WTC11 (cell line): ENCODE measurements around the gene KLRF1.

ENCODE experiments used
- AFF4 ChIP-seq: sonication (generic); formaldehyde crosslinking; IDR thresholded peaks from 2 replicates; pipeline ENCODE4 v1.8.1; 2023; ENCODE audit warnings: mild to moderate bottlenecking, missing genetic modification reagents, borderline replicate concordance
- CBFB ChIP-seq: sonication (generic); formaldehyde crosslinking; IDR thresholded peaks from 2 replicates; pipeline ENCODE4 v1.8.1; 2022; ENCODE audit warnings: mild to moderate bottlenecking, low read depth, missing genetic modification reagents
- CTCF ChIP-seq: fragments of 200-600 bp; IDR thresholded peaks from 2 replicates; pipeline ENCODE4 v1.8.0; 2022; ENCODE audit warnings: antibody characterized with exemption
- ETV6 ChIP-seq: sonication (generic); formaldehyde crosslinking; IDR thresholded peaks from 2 replicates; pipeline ENCODE4 v1.8.1; 2022; ENCODE audit warnings: mild to moderate bottlenecking, missing genetic modification reagents
- GTF2I ChIP-seq: fragments of 250-450 bp; sonication (Bioruptor Pico); conservative IDR thresholded peaks from 2 replicates; pipeline ENCODE4 v1.4.0; 2021; ENCODE audit warnings: mild to moderate bottlenecking
- JUN ChIP-seq: sonication (generic); formaldehyde crosslinking; IDR thresholded peaks from 2 replicates; pipeline ENCODE4 v1.8.0; 2023; ENCODE audit warnings: mild to moderate bottlenecking, missing genetic modification reagents
- MLX ChIP-seq: sonication (generic); formaldehyde crosslinking; IDR thresholded peaks from 2 replicates; pipeline ENCODE4 v1.8.1; 2023; ENCODE audit warnings: mild to moderate bottlenecking, missing genetic modification reagents, moderate library complexity
- NFE2L1 ChIP-seq: sonication (generic); formaldehyde crosslinking; IDR thresholded peaks from 2 replicates; pipeline ENCODE4 v1.8.1; 2023; ENCODE audit warnings: missing genetic modification reagents
- SP1 ChIP-seq: sonication (generic); formaldehyde crosslinking; conservative IDR thresholded peaks from 2 replicates; pipeline ENCODE4 v1.8.1; 2022; ENCODE audit warnings: missing genetic modification reagents
- TCF7 ChIP-seq: sonication (generic); formaldehyde crosslinking; IDR thresholded peaks from 2 replicates; pipeline ENCODE4 v1.8.0; 2022; ENCODE audit warnings: mild to moderate bottlenecking, low read depth, missing genetic modification reagents, moderate library complexity
- USF2 ChIP-seq: sonication (generic); formaldehyde crosslinking; IDR thresholded peaks from 2 replicates; pipeline ENCODE4 v1.8.1; 2023; ENCODE audit warnings: mild to moderate bottlenecking, missing genetic modification reagents, moderate library complexity
- ZNF232 ChIP-seq: sonication (generic); formaldehyde crosslinking; IDR thresholded peaks from 2 replicates; pipeline ENCODE4 v1.8.0; 2022; ENCODE audit warnings: mild to moderate bottlenecking, missing genetic modification reagents
- ZNF281 ChIP-seq: sonication (generic); formaldehyde crosslinking; IDR thresholded peaks from 2 replicates; pipeline ENCODE4 v1.8.0; 2023; ENCODE audit warnings: mild to moderate bottlenecking, missing genetic modification reagents

- no peak for TF ChIP-seq CTCF
- TF ChIP-seq NFE2L1 (CRISPR knock-in tag) = no peak
- TF ChIP-seq CBFB (CRISPR knock-in tag) = no peak
- no peak for TF ChIP-seq TCF7 (CRISPR knock-in tag)
- TF ChIP-seq AFF4 (CRISPR knock-in tag) = no peak
- TF ChIP-seq SP1 (CRISPR knock-in tag) = no peak
- TF ChIP-seq ZNF232 (CRISPR knock-in tag) = no peak
- no peak for TF ChIP-seq ZNF281 (CRISPR knock-in tag)
- no peak for TF ChIP-seq MLX (CRISPR knock-in tag)
- TF ChIP-seq USF2 (CRISPR knock-in tag) = no peak
- TF ChIP-seq ETV6 (CRISPR knock-in tag) = no peak
- no peak for TF ChIP-seq JUN
- TF ChIP-seq GTF2I (CRISPR knock-in tag) = no peak
These were observed 4.4 kb downstream of the KLRF1 start for GRCh38 chr12:9831720-9832119.
